ENCODE results near the gene R3HDM2. TPM values are rescaled to one million over a fixed set of nuclear protein-coding genes. Genes with fewer than 3 reads are reported as not detected.
"Not testable (repeated sequence)": the region's sequence is repeated elsewhere in the genome, so short reads cannot be mapped to it uniquely, and the experiment has no call there.

R3HDM2 gene
- total and polyA plus RNA-seq, 2 experiments from 2014 or later = 13.4 to 28.7 TPM

DNA sequence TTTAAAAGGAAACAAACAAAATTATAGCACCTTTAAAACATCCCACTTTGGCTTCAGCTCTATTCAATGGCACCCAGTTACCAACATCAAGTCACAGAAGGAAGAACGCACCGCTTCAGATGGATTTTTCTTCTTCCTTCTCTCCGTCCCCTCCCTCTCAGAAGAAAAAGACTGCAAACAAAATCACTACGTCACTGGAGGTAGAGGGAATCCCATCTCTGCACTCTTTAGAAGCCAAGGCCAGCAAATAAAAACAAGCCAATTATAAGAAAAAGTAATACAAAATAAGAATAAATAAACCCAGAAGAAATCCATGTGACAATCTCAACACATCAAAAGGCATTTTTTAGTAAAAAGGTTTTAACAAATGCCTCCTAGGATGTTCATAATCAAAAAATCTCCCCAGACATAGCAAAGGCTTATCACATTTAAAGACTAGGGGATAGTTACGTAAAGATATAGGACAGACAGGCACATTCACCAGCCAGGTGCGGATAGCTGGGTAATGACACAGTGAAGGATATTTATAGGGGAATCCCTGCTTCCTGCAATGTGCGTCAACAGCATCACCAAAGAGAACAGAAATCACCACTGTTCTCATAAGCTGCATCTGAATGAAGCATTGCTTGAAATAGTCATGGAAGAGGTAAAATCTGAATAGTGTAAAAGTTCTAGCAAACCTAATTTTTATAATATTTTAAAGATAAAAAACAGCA, 89.4 kb downstream of the R3HDM2 start:
- Histone ChIP-seq H3K4me3 (no peak overlapping the region), H3K79me2 (peaks cover 2% of the 10 kb centered on the region), H3K4me1 (ENCODE audit: insufficient read depth) (peaks cover 3% of the 10 kb centered on the region), H4K20me1 (ENCODE audit: insufficient read depth, poor library complexity, severe bottlenecking) (no peaks in the 10 kb centered on the region), H3K9me3 (ENCODE audit: low read depth) (no peaks in the 10 kb centered on the region), H2AFZ (no peak overlapping the region), H3K27ac (peak overlapping the region; percentile 20), H3K27me3 (no peaks in the 10 kb centered on the region), H3K36me3 (replicated peaks; ENCODE audit: insufficient read depth, low read depth) (no peaks in the 10 kb centered on the region), H3K4me2 (no peak overlapping the region), H3K9me2 (replicated peaks; ENCODE audit: insufficient read depth) (no peaks in the 10 kb centered on the region)
- TF ChIP-seq, protein P1, sequence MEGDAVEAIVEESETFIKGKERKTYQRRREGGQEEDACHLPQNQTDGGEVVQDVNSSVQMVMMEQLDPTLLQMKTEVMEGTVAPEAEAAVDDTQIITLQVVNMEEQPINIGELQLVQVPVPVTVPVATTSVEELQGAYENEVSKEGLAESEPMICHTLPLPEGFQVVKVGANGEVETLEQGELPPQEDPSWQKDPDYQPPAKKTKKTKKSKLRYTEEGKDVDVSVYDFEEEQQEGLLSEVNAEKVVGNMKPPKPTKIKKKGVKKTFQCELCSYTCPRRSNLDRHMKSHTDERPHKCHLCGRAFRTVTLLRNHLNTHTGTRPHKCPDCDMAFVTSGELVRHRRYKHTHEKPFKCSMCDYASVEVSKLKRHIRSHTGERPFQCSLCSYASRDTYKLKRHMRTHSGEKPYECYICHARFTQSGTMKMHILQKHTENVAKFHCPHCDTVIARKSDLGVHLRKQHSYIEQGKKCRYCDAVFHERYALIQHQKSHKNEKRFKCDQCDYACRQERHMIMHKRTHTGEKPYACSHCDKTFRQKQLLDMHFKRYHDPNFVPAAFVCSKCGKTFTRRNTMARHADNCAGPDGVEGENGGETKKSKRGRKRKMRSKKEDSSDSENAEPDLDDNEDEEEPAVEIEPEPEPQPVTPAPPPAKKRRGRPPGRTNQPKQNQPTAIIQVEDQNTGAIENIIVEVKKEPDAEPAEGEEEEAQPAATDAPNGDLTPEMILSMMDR (IDR thresholded peaks at IDR 0.05; ENCODE audit: poor library complexity) = no peak
- TF ChIP-seq EZH2phosphoT487 (IDR thresholded peaks at IDR 0.05; ENCODE audit: low read depth, severe bottlenecking, unreplicated experiment) = no peak
- TF ChIP-seq EZH2 (IDR thresholded peaks at IDR 0.05; ENCODE audit: borderline replicate concordance) = no peak
- WGBS (ENCODE audit: low lambda C conversion rate, missing lambda C conversion rate) = 71% methylated on average over 7 of the region's 7 CpGs
- DNase-seq (ENCODE audit: low spot score) = no peak

DNA sequence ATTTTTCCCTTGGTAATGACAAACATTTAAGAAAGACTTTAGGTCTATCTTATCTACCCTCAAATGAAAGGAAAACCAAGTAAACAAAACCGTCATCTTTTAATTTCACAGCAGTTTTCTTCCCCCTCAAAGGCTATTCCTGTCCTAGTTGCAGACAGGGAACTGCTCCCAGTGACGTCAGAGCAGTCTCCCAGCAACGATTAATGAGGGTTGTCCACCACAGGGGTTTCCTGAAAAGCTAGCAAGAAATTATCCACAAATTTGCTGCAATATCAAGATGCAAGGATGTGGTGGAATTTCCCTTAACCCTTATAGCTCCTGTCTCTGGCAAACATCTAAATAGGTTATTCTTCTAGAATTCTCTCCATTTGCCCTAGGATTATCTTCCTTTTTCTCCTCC, 90.7 kb downstream of the R3HDM2 start:
- Histone ChIP-seq H3K9me3 (ENCODE audit: low read depth) (no peaks in the 10 kb centered on the region), H4K20me1 (ENCODE audit: insufficient read depth, poor library complexity, severe bottlenecking) (no peaks in the 10 kb centered on the region), H3K4me2 (no peak overlapping the region), H3K9me2 (replicated peaks; ENCODE audit: insufficient read depth) (no peaks in the 10 kb centered on the region), H3K27ac (peak overlapping the region; percentile 56), H3K36me3 (replicated peaks; ENCODE audit: insufficient read depth, low read depth) (no peaks in the 10 kb centered on the region), H3K79me2 (peaks cover 2% of the 10 kb centered on the region), H3K27me3 (no peaks in the 10 kb centered on the region), H2AFZ (no peak overlapping the region), H3K4me3 (no peak overlapping the region), H3K4me1 (ENCODE audit: insufficient read depth) (peaks cover 3% of the 10 kb centered on the region)
- peak; percentile 69 for DNase-seq (ENCODE audit: low spot score)
- WGBS (ENCODE audit: low lambda C conversion rate, missing lambda C conversion rate) = 13% methylated on average over 3 of the region's 3 CpGs
- TF ChIP-seq, protein P1 (IDR thresholded peaks at IDR 0.05; ENCODE audit: poor library complexity) = no peak
- TF ChIP-seq EZH2 (IDR thresholded peaks at IDR 0.05; ENCODE audit: borderline replicate concordance) = no peak
- TF ChIP-seq EZH2phosphoT487 (IDR thresholded peaks at IDR 0.05; ENCODE audit: low read depth, severe bottlenecking, unreplicated experiment) = no peak

DNA sequence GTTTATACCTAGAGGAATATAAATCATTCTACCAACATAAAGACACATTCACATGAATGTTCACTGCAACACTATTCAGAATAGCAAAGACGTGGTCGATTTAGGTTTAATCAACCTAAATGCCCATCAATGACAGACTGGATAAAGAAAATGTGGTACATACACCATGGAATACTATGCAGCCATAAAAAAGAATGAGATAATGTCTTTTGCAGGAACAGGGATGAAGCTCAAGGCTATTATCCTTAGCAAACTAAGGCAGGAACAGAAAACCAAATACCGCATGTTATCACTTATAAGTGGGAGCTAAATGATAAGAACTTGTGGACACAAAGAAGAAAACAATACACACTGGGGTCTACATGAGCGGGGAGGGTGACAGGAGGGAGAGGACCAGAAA, 94.5 kb downstream of the R3HDM2 start:
- H3K27me3 ChIP-seq; H3K27ac ChIP-seq; H3K36me3 ChIP-seq (replicated peaks; ENCODE audit: insufficient read depth, low read depth); H2AFZ ChIP-seq; H3K79me2 ChIP-seq; H3K4me2 ChIP-seq; H3K9me2 ChIP-seq (replicated peaks; ENCODE audit: insufficient read depth); DNase-seq (ENCODE audit: low spot score); H3K9me3 ChIP-seq (ENCODE audit: low read depth); H3K4me1 ChIP-seq (ENCODE audit: insufficient read depth); H3K4me3 ChIP-seq; H4K20me1 ChIP-seq (ENCODE audit: insufficient read depth, poor library complexity, severe bottlenecking): not testable (repeated sequence)
- 97% methylated on average over 4 of the region's 4 CpGs for WGBS (ENCODE audit: low lambda C conversion rate, missing lambda C conversion rate)

DNA sequence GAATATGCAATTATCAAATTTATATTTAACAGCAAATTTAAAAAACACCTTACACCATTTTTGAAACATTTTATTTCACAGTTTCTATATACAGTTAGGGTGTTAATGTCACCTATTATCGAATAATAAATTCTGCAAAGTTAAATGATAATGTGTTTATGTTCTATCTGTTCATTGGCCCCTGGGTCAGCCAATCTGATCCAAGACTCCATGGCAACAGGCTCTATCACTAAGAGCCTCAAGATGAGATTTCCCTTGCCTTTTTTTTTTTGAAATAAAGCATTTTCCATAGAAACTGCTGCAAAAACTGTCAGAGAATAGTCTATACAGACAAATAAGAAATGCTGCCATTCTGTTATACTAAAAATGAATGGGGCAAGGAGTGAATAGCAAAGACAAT, 96.6 kb downstream of the R3HDM2 start:
- H3K4me2 ChIP-seq = no peak overlapping the region
- TF ChIP-seq EZH2phosphoT487 (IDR thresholded peaks at IDR 0.05; ENCODE audit: low read depth, severe bottlenecking, unreplicated experiment) = no peak
- TF ChIP-seq EZH2 (IDR thresholded peaks at IDR 0.05; ENCODE audit: borderline replicate concordance) = no peak
- TF ChIP-seq, protein P1 (IDR thresholded peaks at IDR 0.05; ENCODE audit: poor library complexity) = no peak
- no peak overlapping the region for H2AFZ ChIP-seq
- H3K4me3 ChIP-seq = no peak overlapping the region
- H4K20me1 ChIP-seq (ENCODE audit: insufficient read depth, poor library complexity, severe bottlenecking) = no peaks in the 10 kb centered on the region
- no peak for DNase-seq (ENCODE audit: low spot score)
- H3K27ac ChIP-seq = no peak overlapping the region
- 97% methylated on average over 1 of the region's 1 CpG for WGBS (ENCODE audit: low lambda C conversion rate, missing lambda C conversion rate)
- H3K9me3 ChIP-seq (ENCODE audit: low read depth) = no peaks in the 10 kb centered on the region
- H3K4me1 ChIP-seq (ENCODE audit: insufficient read depth) = no peaks in the 10 kb centered on the region
- H3K36me3 ChIP-seq (replicated peaks; ENCODE audit: insufficient read depth, low read depth) = no peaks in the 10 kb centered on the region
- H3K27me3 ChIP-seq = no peaks in the 10 kb centered on the region
- no peaks in the 10 kb centered on the region for H3K9me2 ChIP-seq (replicated peaks; ENCODE audit: insufficient read depth)
- H3K79me2 ChIP-seq = peaks cover 7% of the 10 kb centered on the region
